CD4-positive, alpha-beta T cell (primary cell): ENCODE data around the gene REPIN1. TPM values are rescaled to one million over a fixed set of nuclear protein-coding genes. Genes with fewer than 3 reads are reported as not detected.

ENCODE experiments used
- ATAC-seq: fragments of 200-7000 bp; cut with Tn5 transposase; one replicate; pipeline ENCODE4 v1.10.0; 2022; ENCODE audit warnings: mild to moderate bottlenecking; ENCODE audit not compliant: poor library complexity
- CTCF ChIA-PET: fragments of 350-600 bp; sonication (Branson Sonifier 250); formaldehyde crosslinking; loops from one replicate; lab custom pipeline; 2021; ENCODE audit warnings: antibody characterized with exemption, inconsistent platforms; lab: Charles Lee
- POLR2A ChIA-PET: fragments of 350-600 bp; sonication (Branson Sonifier 250); formaldehyde crosslinking; loops from one replicate; lab custom pipeline; 2021; ENCODE audit warnings: antibody characterized with exemption, inconsistent platforms; lab: Charles Lee
- DNase-seq, 14 experiments: peaks; one replicate each; pipeline ENCODE4 v3.0.0-alpha.2; 2013 to 2020; ENCODE audit warnings: mixed read lengths in 2 of 14
- H3K27ac ChIP-seq, 2 donors: one replicate each; pipeline versions ENCODE4 v1.5.1 to v1.7.0; 2013; ENCODE audit warnings: low read length in 2 of 2, low read depth in 1 of 2, mild to moderate bottlenecking in 1 of 2
- H3K27me3 ChIP-seq, 2 experiments: 1 replicate in 1 of 2; 2 replicates in 1 of 2; pipeline versions ENCODE4 v1.6.1 to v1.7.0; 2013; ENCODE audit warnings: low read length in 2 of 2, control low read depth in 1 of 2, mild to moderate bottlenecking in 1 of 2, moderate library complexity in 1 of 2; ENCODE audit not compliant: insufficient read depth in 2 of 2, control insufficient read depth in 1 of 2
- H3K36me3 ChIP-seq: one replicate; pipeline ENCODE4 v1.6.1; 2013; ENCODE audit warnings: low read length, control low read depth; ENCODE audit not compliant: insufficient read depth
- H3K4me1 ChIP-seq: one replicate; pipeline ENCODE4 v1.6.1; 2013; ENCODE audit warnings: low read length, control low read depth; ENCODE audit not compliant: insufficient read depth
- H3K4me3 ChIP-seq: one replicate; pipeline ENCODE4 v1.5.1; 2013; ENCODE audit warnings: mild to moderate bottlenecking, low read length, moderate library complexity
- H3K9me3 ChIP-seq, 2 experiments: 1 replicate in 1 of 2; 2 replicates in 1 of 2; pipeline versions ENCODE4 v1.6.1 to v1.7.0; 2013; ENCODE audit warnings: low read length in 2 of 2, mild to moderate bottlenecking in 2 of 2, control low read depth in 1 of 2, moderate library complexity in 1 of 2; ENCODE audit not compliant: control insufficient read depth in 1 of 2, insufficient read depth in 1 of 2
- H3K27ac Mint-ChIP-seq: one replicate; pipeline ENCODE4 v1.8.0; 2020; ENCODE audit warnings: mixed read lengths
- H3K27me3 Mint-ChIP-seq: one replicate; pipeline ENCODE4 v1.8.0; 2021; ENCODE audit warnings: mixed read lengths
- H3K36me3 Mint-ChIP-seq: one replicate; pipeline ENCODE4 v1.8.0; 2021; ENCODE audit warnings: low read depth, mixed read lengths
- H3K4me1 Mint-ChIP-seq: one replicate; pipeline ENCODE4 v1.8.0; 2021; ENCODE audit warnings: low read depth, mixed read lengths
- H3K4me3 Mint-ChIP-seq: one replicate; pipeline ENCODE4 v1.8.0; 2020; ENCODE audit warnings: mild to moderate bottlenecking, mixed read lengths
- H3K9me3 Mint-ChIP-seq: one replicate; pipeline ENCODE4 v1.8.0; 2020; ENCODE audit warnings: mixed read lengths
- CTCF ChIP-seq: fragments of 200-600 bp; IDR thresholded peaks from one replicate; pipeline ENCODE4 v1.8.0; 2022; ENCODE audit warnings: antibody characterized with exemption, mild to moderate bottlenecking
- intact Hi-C, 2 experiments: fragments of 100-400 bp; cut with DNase I in 1 of 2; cut with micrococcal nuclease in 1 of 2; formaldehyde crosslinking; loops; one replicate each; pipeline versions ENCODE4 v1.15.1 to v1.9.0; 2023 to 2025; cut with DNase I, micrococcal nuclease
- total RNA-seq, 174 experiments: library from RNA in 2 of 174; stranded (reverse) in 2 of 174; gene quantifications; one replicate each; pipeline ENCODE4 v1.2.3 and lab custom pipeline; 2021 to 2026

The REPIN1 gene
- total RNA-seq, 2 experiments from 2014 or later: 58.2 to 59.8 TPM

- no peak overlapping the region for H3K27ac Mint-ChIP-seq
- Histone ChIP-seq H3K27me3 (peaks cover 26 to 31% of the 10 kb centered on the region in 2 experiments), H3K4me3 (no peak overlapping the region), H3K9me3 (peaks cover 4 to 9% of the 10 kb centered on the region in 2 experiments), H3K36me3 (no peaks in the 10 kb centered on the region), H3K4me1 (peaks cover 6% of the 10 kb centered on the region), H3K27ac (no peak overlapping the region)
- CTCF ChIA-PET: no interaction called here
- POLR2A ChIA-PET: no interaction called here
- no peak for TF ChIP-seq CTCF
- H3K4me3 Mint-ChIP-seq: no peak overlapping the region
- no peaks in the 10 kb centered on the region for H3K9me3 Mint-ChIP-seq
- DNase-seq: no peak
- H3K4me1 Mint-ChIP-seq: no peaks in the 10 kb centered on the region
- ATAC-seq: no peak
- peaks cover 6% of the 10 kb centered on the region for H3K36me3 Mint-ChIP-seq
- peaks cover 40% of the 10 kb centered on the region for H3K27me3 Mint-ChIP-seq
- intact Hi-C loops: no loop called here
Measured at GRCh38 chr7:150344299-150344698, 24.3 kb upstream of the REPIN1 start.

GRCh38 chr7:150345012-150345411, 23.6 kb upstream of the REPIN1 start:
- peaks cover 33% of the 10 kb centered on the region for H3K27me3 Mint-ChIP-seq

GRCh38 chr7:150346922-150347321, 21.7 kb upstream of the REPIN1 start:
- Mint-ChIP-seq H3K4me1 (no peaks in the 10 kb centered on the region), H3K36me3 (peaks cover 6% of the 10 kb centered on the region), H3K4me3 (no peak overlapping the region), H3K27me3 (peaks cover 30% of the 10 kb centered on the region), H3K9me3 (no peaks in the 10 kb centered on the region), H3K27ac (no peak overlapping the region)
- CTCF ChIA-PET: no interaction called here
- no peak for DNase-seq
- no peak for ATAC-seq
- Histone ChIP-seq H3K4me1 (no peaks in the 10 kb centered on the region), H3K27me3 (peaks cover 10 to 14% of the 10 kb centered on the region in 2 experiments), H3K36me3 (no peaks in the 10 kb centered on the region), H3K27ac (no peak overlapping the region), H3K4me3 (no peak overlapping the region), H3K9me3 (peaks cover 4 to 9% of the 10 kb centered on the region in 2 experiments)
- intact Hi-C loops: no loop called here
- TF ChIP-seq CTCF: no peak
- POLR2A ChIA-PET: no interaction called here

More at GRCh38 chr7:150345012-150345411, 23.6 kb upstream of the REPIN1 start:
- peaks cover 4 to 9% of the 10 kb centered on the region in 2 experiments for H3K9me3 ChIP-seq
- no peaks in the 10 kb centered on the region for H3K36me3 ChIP-seq
- no peak overlapping the region for H3K27ac ChIP-seq
- intact Hi-C loops: no loop called here
- Mint-ChIP-seq H3K27ac (no peak overlapping the region), H3K4me1 (no peaks in the 10 kb centered on the region), H3K4me3 (no peak overlapping the region), H3K36me3 (peaks cover 6% of the 10 kb centered on the region), H3K9me3 (no peaks in the 10 kb centered on the region)
- H3K4me3 ChIP-seq: no peak overlapping the region
- DNase-seq (no peak), ATAC-seq (no peak)
- CTCF ChIA-PET: interaction anchor here (1.3 kb wide), 1 partner anchor 434 kb away, joined by 4 read pairs; no protein-coding TSS in a partner anchor
- TF ChIP-seq CTCF: no peak
- H3K4me1 ChIP-seq: peaks cover 6% of the 10 kb centered on the region
- H3K27me3 ChIP-seq: peaks cover 23 to 27% of the 10 kb centered on the region in 2 experiments
- POLR2A ChIA-PET: no interaction called here
